Suprapubic skin (tissue), 4 donors: ENCODE results near the gene NR1H3. TPM values are rescaled to one million over a fixed set of nuclear protein-coding genes. Genes with fewer than 3 reads are reported as not detected.

Source experiments
- DNase-seq, 2 donors: peaks; one replicate each; pipeline ENCODE4 v3.0.0-alpha.2; 2019; ENCODE audit warnings: low spot score in 2 of 2
- H3K27ac ChIP-seq: fragments of 200-600 bp; sonication (generic); one replicate; pipeline ENCODE4 v1.5.1; 2019
- H3K27me3 ChIP-seq: fragments of 200-600 bp; sonication (generic); one replicate; pipeline ENCODE4 v1.5.1; 2019
- H3K36me3 ChIP-seq: fragments of 200-600 bp; sonication (generic); one replicate; pipeline ENCODE4 v1.5.1; 2019
- H3K4me1 ChIP-seq: fragments of 200-600 bp; sonication (generic); one replicate; pipeline ENCODE4 v1.5.1; 2019
- H3K4me3 ChIP-seq: fragments of 200-600 bp; sonication (generic); one replicate; pipeline ENCODE4 v1.5.1; 2019; ENCODE audit warnings: mild to moderate bottlenecking
- H3K9me3 ChIP-seq: fragments of 200-600 bp; sonication (generic); one replicate; pipeline ENCODE4 v1.5.1; 2019
- CTCF ChIP-seq, 2 donors: fragments of 200-600 bp in 1 of 2; fragments of 450-650 bp in 1 of 2; sonication (generic) in 1 of 2; IDR thresholded peaks; one replicate each; pipeline ENCODE4 v1.5.1; 2016 to 2019; ENCODE audit warnings: antibody characterized with exemption in 2 of 2, mild to moderate bottlenecking in 1 of 2, moderate library complexity in 1 of 2
- EP300 ChIP-seq: sonication (generic); formaldehyde crosslinking; IDR thresholded peaks from one replicate; pipeline ENCODE4 v1.6.1; 2017; ENCODE audit warnings: antibody characterized with exemption
- POLR2A ChIP-seq, 2 donors: fragments of 450-650 bp; IDR thresholded peaks; one replicate each; pipeline ENCODE4 v1.6.1; 2017; ENCODE audit warnings: antibody characterized with exemption in 2 of 2, mild to moderate bottlenecking in 2 of 2, moderate library complexity in 2 of 2
- POLR2AphosphoS5 ChIP-seq, 3 donors: sonication (generic); formaldehyde crosslinking; IDR thresholded peaks; one replicate each; pipeline ENCODE4 v1.6.1; 2017; ENCODE audit warnings: antibody characterized with exemption in 3 of 3
- WGBS: methylation state at CpG from one replicate; pipeline ENCODE4 v1.1.5; 2018; 5-methylcytosine and 5-hydroxymethylcytosine counted together
- total RNA-seq, 4 donors: library from RNA; depleted of rRNA; stranded (reverse); fragments of >200 nt; gene quantifications; one replicate each; pipeline ENCODE4 v1.1.0, GENCODE V29; 2016

Gene NR1H3
- total RNA-seq, 4 donors from 2014 or later: 17.5 to 27.0 (median 25.0) TPM

- H3K27ac ChIP-seq: no peak overlapping the region
- H3K9me3 ChIP-seq: no peaks in the 10 kb centered on the region
- DNase-seq: no peak
- H3K4me1 ChIP-seq: peaks cover 25% of the 10 kb centered on the region
- H3K36me3 ChIP-seq: peaks cover 49% of the 10 kb centered on the region
- no peak overlapping the region for H3K4me3 ChIP-seq
- 93% methylated on average over 3 of the region's 11 CpGs for WGBS
- H3K27me3 ChIP-seq: no peaks in the 10 kb centered on the region
- TF ChIP-seq CTCF (IDR thresholded peaks at IDR 0.05) (no peak), POLR2A (IDR thresholded peaks at IDR 0.05) (no peak), POLR2AphosphoS5 (IDR thresholded peaks at IDR 0.05) (no peak), EP300 (no peak)
Measured at GRCh38 chr11:47245611-47246357, 12.0 kb upstream of the NR1H3 start.

- Histone ChIP-seq H3K36me3 (peaks cover 32% of the 10 kb centered on the region), H3K9me3 (no peaks in the 10 kb centered on the region), H3K27ac (no peak overlapping the region), H3K27me3 (no peaks in the 10 kb centered on the region), H3K4me1 (peaks cover 25% of the 10 kb centered on the region), H3K4me3 (peak overlapping the region; percentile 85)
- no peak for DNase-seq
- no peak for TF ChIP-seq CTCF (IDR thresholded peaks at IDR 0.05)
- no peak for TF ChIP-seq POLR2AphosphoS5 (IDR thresholded peaks at IDR 0.05)
- TF ChIP-seq EP300: no peak
- no peak for TF ChIP-seq POLR2A (IDR thresholded peaks at IDR 0.05)
- WGBS: 93% methylated on average over 5 of the region's 5 CpGs
Measured at GRCh38 chr11:47247502-47247901, 10.3 kb upstream of the NR1H3 start.

- 0% methylated on average over 7 of the region's 7 CpGs for WGBS
- TF ChIP-seq POLR2A (IDR thresholded peaks at IDR 0.05) (no peak), EP300 (no peak), POLR2AphosphoS5 (IDR thresholded peaks at IDR 0.05) (no peak), CTCF (IDR thresholded peaks at IDR 0.05) (no peak)
- H3K4me3 ChIP-seq: peak overlapping the region; percentile 85
- H3K4me1 ChIP-seq: peaks cover 25% of the 10 kb centered on the region
- H3K9me3 ChIP-seq: no peaks in the 10 kb centered on the region
- H3K27ac ChIP-seq: peak overlapping the region; percentile 85
- H3K36me3 ChIP-seq: peaks cover 24% of the 10 kb centered on the region
- H3K27me3 ChIP-seq: no peaks in the 10 kb centered on the region
- DNase-seq: no peak
Measured at GRCh38 chr11:47248304-47248663, 9.5 kb upstream of the NR1H3 start.

GRCh38 chr11:47248664-47249377 lies 9.0 kb upstream of the NR1H3 start, which contains the start of gene ACP2:
Gene ACP2 (minus strand): TSS chr11:47248814. CDS start chr11:47248789, 25 bp downstream.
- peaks cover 20% of the 10 kb centered on the region for H3K36me3 ChIP-seq
- no peaks in the 10 kb centered on the region for H3K27me3 ChIP-seq
- H3K4me3 ChIP-seq: peak within 1 kb of the TSS; percentile 85
- peaks cover 30% of the 10 kb centered on the region for H3K4me1 ChIP-seq
- WGBS: 0% methylated on average over 16 of the region's 45 CpGs
- H3K9me3 ChIP-seq: no peaks in the 10 kb centered on the region
- DNase-seq: peak; percentile 94 to 97
- peak in 2 of 3 donors; percentile 44 to 88 for TF ChIP-seq POLR2AphosphoS5 (IDR thresholded peaks at IDR 0.05)
- TF ChIP-seq POLR2A (IDR thresholded peaks at IDR 0.05): no peak
- H3K27ac ChIP-seq: peak within 1 kb of the TSS; percentile 85

GRCh38 chr11:47249378-47249715 lies 8.4 kb upstream of the NR1H3 start:
- Histone ChIP-seq H3K36me3 (peaks cover 16% of the 10 kb centered on the region), H3K4me3 (peak overlapping the region; percentile 85), H3K27ac (peak overlapping the region; percentile 85), H3K9me3 (no peaks in the 10 kb centered on the region), H3K27me3 (no peaks in the 10 kb centered on the region), H3K4me1 (peaks cover 35% of the 10 kb centered on the region)
- TF ChIP-seq EP300 (no peak), POLR2AphosphoS5 (IDR thresholded peaks at IDR 0.05) (no peak), POLR2A (IDR thresholded peaks at IDR 0.05) (no peak), CTCF (IDR thresholded peaks at IDR 0.05) (no peak)
- no peak for DNase-seq
- WGBS: 52% methylated on average over 3 of the region's 3 CpGs
